Activated CD4-positive, alpha-beta T cell treated with anti-CD3 and anti-CD28 coated beads, Interleukin-2, amount 10 ng/mL, durations not matched to agents 7 days and 5 days (primary cell): ENCODE results near the gene SIGLEC7. TPM values are rescaled to one million over a fixed set of nuclear protein-coding genes. Genes with fewer than 3 reads are reported as not detected.

ENCODE experiments used
- CTCF ChIA-PET: fragments of 350-600 bp; sonication (Branson Sonifier 250); formaldehyde crosslinking; loops from one replicate; lab custom pipeline; 2021; ENCODE audit warnings: antibody characterized with exemption; lab: Charles Lee
- POLR2A ChIA-PET: fragments of 350-600 bp; sonication (Branson Sonifier 250); formaldehyde crosslinking; loops from one replicate; lab custom pipeline; 2021; ENCODE audit warnings: antibody characterized with exemption; lab: Charles Lee
- DNase-seq: peaks from one replicate; pipeline ENCODE4 v3.0.0-alpha.2; 2020
- H3K27ac Mint-ChIP-seq: one replicate; pipeline ENCODE4 v1.8.0; 2021; ENCODE audit warnings: mild to moderate bottlenecking, moderate library complexity, mixed read lengths
- H3K27me3 Mint-ChIP-seq: one replicate; pipeline ENCODE4 v1.8.0; 2021; ENCODE audit warnings: mixed read lengths
- H3K36me3 Mint-ChIP-seq: one replicate; pipeline ENCODE4 v1.8.0; 2021; ENCODE audit warnings: low read depth, mixed read lengths
- H3K4me1 Mint-ChIP-seq: one replicate; pipeline ENCODE4 v1.8.0; 2021; ENCODE audit warnings: mixed read lengths
- H3K4me3 Mint-ChIP-seq: one replicate; pipeline ENCODE4 v1.8.0; 2021; ENCODE audit warnings: mild to moderate bottlenecking, moderate library complexity, mixed read lengths
- H3K9me3 Mint-ChIP-seq: one replicate; pipeline ENCODE4 v1.8.0; 2021; ENCODE audit warnings: mixed read lengths
- total RNA-seq, 2 experiments: library from RNA; stranded (reverse); gene quantifications; one replicate each; pipeline ENCODE4 v1.2.3, GENCODE V29; 2021

Gene SIGLEC7
- total RNA-seq, 2 experiments from 2014 or later = not detected

GRCh38 chr19:51103926-51104341 is 38.2 kb upstream of the SIGLEC7 start:
- no peak overlapping the region for H3K27ac Mint-ChIP-seq

GRCh38 chr19:51107406-51108065 is 34.6 kb upstream of the SIGLEC7 start:
- peaks cover 28% of the 10 kb centered on the region for H3K36me3 Mint-ChIP-seq
- CTCF ChIA-PET = interaction anchor here (1.5 kb wide), 1 partner anchor 51 kb away, joined by 3 read pairs; no protein-coding TSS in a partner anchor
- POLR2A ChIA-PET = no interaction called here
- no peaks in the 10 kb centered on the region for H3K9me3 Mint-ChIP-seq
- no peaks in the 10 kb centered on the region for H3K27me3 Mint-ChIP-seq
- DNase-seq = peak; percentile 37
- peaks cover 37% of the 10 kb centered on the region for H3K4me1 Mint-ChIP-seq
- H3K27ac Mint-ChIP-seq = peak overlapping the region; percentile 91
- peak overlapping the region; percentile 92 for H3K4me3 Mint-ChIP-seq

More at GRCh38 chr19:51103926-51104341, 38.2 kb upstream of the SIGLEC7 start:
- H3K4me3 Mint-ChIP-seq = no peak overlapping the region
- ChIA-PET POLR2A (no interaction called here), CTCF (no interaction called here)
- no peak for DNase-seq
- no peaks in the 10 kb centered on the region for H3K9me3 Mint-ChIP-seq
- peaks cover 37% of the 10 kb centered on the region for H3K36me3 Mint-ChIP-seq
- no peaks in the 10 kb centered on the region for H3K27me3 Mint-ChIP-seq
- peaks cover 37% of the 10 kb centered on the region for H3K4me1 Mint-ChIP-seq

- Mint-ChIP-seq H3K4me3 (peak within 1 kb of the TSS; percentile 92), H3K4me1 (peaks cover 35% of the 10 kb centered on the region), H3K27ac (peak within 1 kb of the TSS; percentile 91), H3K9me3 (no peaks in the 10 kb centered on the region), H3K27me3 (no peaks in the 10 kb centered on the region), H3K36me3 (peaks cover 22% of the 10 kb centered on the region)
- ChIA-PET POLR2A (no interaction called here), CTCF (no interaction called here)
- peak; percentile 99 for DNase-seq
Measured at GRCh38 chr19:51108066-51108804, 33.9 kb upstream of the SIGLEC7 start, which contains the start of gene CTU1. Gene CTU1 (minus strand): TSS chr19:51108409. CDS start chr19:51104569, 3,840 bp downstream.

GRCh38 chr19:51108805-51109146 is 33.3 kb upstream of the SIGLEC7 start:
- peak overlapping the region; percentile 91 for H3K27ac Mint-ChIP-seq
- DNase-seq = no peak
- no peaks in the 10 kb centered on the region for H3K27me3 Mint-ChIP-seq
- peaks cover 35% of the 10 kb centered on the region for H3K4me1 Mint-ChIP-seq
- ChIA-PET CTCF (no interaction called here), POLR2A (no interaction called here)
- peaks cover 17% of the 10 kb centered on the region for H3K36me3 Mint-ChIP-seq
- peak overlapping the region; percentile 92 for H3K4me3 Mint-ChIP-seq
- H3K9me3 Mint-ChIP-seq = no peaks in the 10 kb centered on the region

GRCh38 chr19:51110666-51110971 is 31.5 kb upstream of the SIGLEC7 start:
- Mint-ChIP-seq H3K4me3 (no peak overlapping the region), H3K27me3 (no peaks in the 10 kb centered on the region), H3K27ac (no peak overlapping the region), H3K9me3 (no peaks in the 10 kb centered on the region), H3K4me1 (peaks cover 48% of the 10 kb centered on the region), H3K36me3 (peaks cover 6% of the 10 kb centered on the region)
- ChIA-PET CTCF (interaction anchor here (1.2 kb wide), 1 partner anchor 10 kb away, joined by 7 read pairs; no protein-coding TSS in a partner anchor), POLR2A (no interaction called here)
- no peak for DNase-seq

GRCh38 chr19:51111606-51112005 is 30.5 kb upstream of the SIGLEC7 start:
- Mint-ChIP-seq H3K27ac (no peak overlapping the region), H3K9me3 (no peaks in the 10 kb centered on the region), H3K27me3 (no peaks in the 10 kb centered on the region), H3K36me3 (peaks cover 6% of the 10 kb centered on the region), H3K4me3 (no peak overlapping the region), H3K4me1 (peaks cover 49% of the 10 kb centered on the region)
- no peak for DNase-seq
- POLR2A ChIA-PET = no interaction called here
- CTCF ChIA-PET = no interaction called here

- Mint-ChIP-seq H3K27ac (peak overlapping the region; percentile 60), H3K4me3 (no peak overlapping the region), H3K27me3 (peaks cover 7% of the 10 kb centered on the region), H3K36me3 (no peaks in the 10 kb centered on the region), H3K4me1 (peaks cover 43% of the 10 kb centered on the region), H3K9me3 (no peaks in the 10 kb centered on the region)
- CTCF ChIA-PET = interaction anchor here (1.1 kb wide), 1 partner anchor 32 kb away, joined by 3 read pairs; no protein-coding TSS in a partner anchor
- POLR2A ChIA-PET = interaction anchor here (0.7 kb wide), 1 partner anchor 42 kb away, joined by 4 read pairs; no protein-coding TSS in a partner anchor
- DNase-seq = peak; percentile 49
Measured at GRCh38 chr19:51114087-51114729, 27.9 kb upstream of the SIGLEC7 start.

- ChIA-PET POLR2A (no interaction called here), CTCF (no interaction called here)
- peaks cover 8% of the 10 kb centered on the region for H3K27me3 Mint-ChIP-seq
- peaks cover under 1% of the 10 kb centered on the region for H3K9me3 Mint-ChIP-seq
- H3K4me3 Mint-ChIP-seq = no peak overlapping the region
- peaks cover 1% of the 10 kb centered on the region for H3K36me3 Mint-ChIP-seq
- no peak for DNase-seq
- H3K27ac Mint-ChIP-seq = peak overlapping the region; percentile 38
- H3K4me1 Mint-ChIP-seq = peaks cover 53% of the 10 kb centered on the region
Measured at GRCh38 chr19:51116736-51117286, 25.3 kb upstream of the SIGLEC7 start.

GRCh38 chr19:51119101-51119500 is 23.0 kb upstream of the SIGLEC7 start:
- peaks cover 8% of the 10 kb centered on the region for H3K27me3 Mint-ChIP-seq
- POLR2A ChIA-PET = no interaction called here
- peaks cover 72% of the 10 kb centered on the region for H3K4me1 Mint-ChIP-seq

GRCh38 chr19:51119611-51120010 is 22.5 kb upstream of the SIGLEC7 start:
- peak overlapping the region; percentile 38 for H3K27ac Mint-ChIP-seq
- peaks cover 3% of the 10 kb centered on the region for H3K9me3 Mint-ChIP-seq
- peaks cover 11% of the 10 kb centered on the region for H3K36me3 Mint-ChIP-seq
- DNase-seq = no peak
- ChIA-PET POLR2A (no interaction called here), CTCF (interaction anchor here (1.3 to 1.6 kb wide), 3 partner anchors 10 to 38 kb away, joined by 3 to 7 read pairs (median 5); no protein-coding TSS in a partner anchor)
- H3K4me3 Mint-ChIP-seq = no peak overlapping the region
- peaks cover 8% of the 10 kb centered on the region for H3K27me3 Mint-ChIP-seq
- peaks cover 72% of the 10 kb centered on the region for H3K4me1 Mint-ChIP-seq

More at GRCh38 chr19:51119101-51119500, 23.0 kb upstream of the SIGLEC7 start:
- H3K27ac Mint-ChIP-seq = no peak overlapping the region
- H3K36me3 Mint-ChIP-seq = peaks cover 11% of the 10 kb centered on the region
- CTCF ChIA-PET = no interaction called here
- H3K9me3 Mint-ChIP-seq = peaks cover 3% of the 10 kb centered on the region
- no peak overlapping the region for H3K4me3 Mint-ChIP-seq
- no peak for DNase-seq

- Mint-ChIP-seq H3K36me3 (peaks cover 11% of the 10 kb centered on the region), H3K4me3 (no peak overlapping the region), H3K4me1 (peaks cover 72% of the 10 kb centered on the region), H3K9me3 (peaks cover 3% of the 10 kb centered on the region), H3K27ac (peak overlapping the region; percentile 38), H3K27me3 (peaks cover 8% of the 10 kb centered on the region)
- ChIA-PET POLR2A (no interaction called here), CTCF (interaction anchor here (1.3 to 1.6 kb wide), 3 partner anchors 10 to 38 kb away, joined by 3 to 7 read pairs (median 5); no protein-coding TSS in a partner anchor)
- DNase-seq = no peak
Measured at GRCh38 chr19:51120160-51120559, 21.9 kb upstream of the SIGLEC7 start.

- H3K4me3 Mint-ChIP-seq = no peak overlapping the region
- DNase-seq = no peak
- CTCF ChIA-PET = interaction anchor here (0.6 to 1.6 kb wide), 3 partner anchors 11 to 246 kb away, joined by 3 to 7 read pairs (median 3); no protein-coding TSS in a partner anchor
- H3K4me1 Mint-ChIP-seq = peaks cover 66% of the 10 kb centered on the region
- peak overlapping the region; percentile 14 for H3K27ac Mint-ChIP-seq
- peaks cover 11% of the 10 kb centered on the region for H3K36me3 Mint-ChIP-seq
- peaks cover 3% of the 10 kb centered on the region for H3K9me3 Mint-ChIP-seq
- H3K27me3 Mint-ChIP-seq = peaks cover 8% of the 10 kb centered on the region
- POLR2A ChIA-PET = no interaction called here
Measured at GRCh38 chr19:51121257-51121656, 20.8 kb upstream of the SIGLEC7 start.
